ENCODE results near the gene OAS2.
"Not testable (repeated sequence)": the region's sequence is repeated elsewhere in the genome, so short reads cannot be mapped to it uniquely, and the experiment has no call there.

The OAS2 gene

DNA sequence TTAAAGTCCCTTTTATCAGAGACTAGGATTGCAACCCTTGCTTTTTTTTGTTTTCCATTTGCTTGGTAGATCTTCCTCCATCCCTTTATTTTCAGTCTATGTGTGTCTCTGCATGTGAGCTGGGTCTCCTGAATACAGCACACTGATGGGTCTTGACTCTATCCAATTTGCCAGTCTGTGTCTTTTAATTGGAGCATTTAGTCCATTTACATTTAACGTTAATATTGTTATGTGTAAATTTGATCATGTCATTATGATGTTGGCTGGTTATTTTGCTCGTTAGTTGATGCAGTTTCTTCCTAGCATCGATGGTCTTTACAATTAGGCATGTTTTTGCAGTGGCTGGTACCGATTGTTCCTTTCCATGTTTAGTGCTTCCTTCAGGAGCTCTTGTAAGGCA, 21.2 kb upstream of the OAS2 start:
- DNase-seq (ENCODE audit: low spot score): not testable (repeated sequence)

DNA sequence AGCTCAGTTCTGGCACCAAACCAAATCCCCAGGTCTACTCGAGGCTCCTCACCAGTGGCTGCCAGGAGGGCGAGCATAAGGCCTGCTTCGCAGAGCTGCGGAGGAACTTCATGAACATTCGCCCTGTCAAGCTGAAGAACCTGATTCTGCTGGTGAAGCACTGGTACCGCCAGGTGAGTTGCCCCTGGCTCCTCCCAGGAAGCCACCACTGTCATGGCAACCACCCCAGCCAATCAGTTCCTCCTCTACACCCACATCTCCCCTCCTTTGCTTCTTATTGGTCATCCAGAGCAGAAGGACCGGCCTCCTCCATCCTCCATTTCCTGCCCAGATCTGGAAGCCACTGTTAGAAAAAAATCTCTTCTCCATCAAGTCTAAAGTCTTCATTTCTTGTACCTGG, 17.2 kb upstream of the OAS2 start:
- peak; percentile 84 for DNase-seq (ENCODE audit: low spot score)

DNA sequence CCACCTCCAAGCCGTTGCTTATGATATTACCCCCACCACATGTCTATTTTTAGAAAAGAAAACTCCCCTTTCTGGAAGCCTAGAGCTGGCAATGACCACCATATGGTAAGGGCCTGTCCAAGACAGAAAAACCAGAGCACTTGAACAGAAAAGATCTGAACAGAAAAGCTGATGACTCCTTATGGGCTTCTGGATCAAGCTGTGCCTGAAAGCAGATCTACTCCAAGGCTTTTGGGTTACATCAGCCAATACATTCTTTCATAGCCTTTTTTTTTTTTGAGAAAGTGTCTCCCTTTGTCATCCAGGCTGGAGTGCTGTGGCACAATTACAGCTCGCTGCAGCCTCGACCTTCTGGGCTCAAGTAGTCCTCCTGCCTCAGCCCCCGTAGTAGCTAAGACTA, 16.8 kb upstream of the OAS2 start:
- DNase-seq (ENCODE audit: low spot score): no peak

DNA sequence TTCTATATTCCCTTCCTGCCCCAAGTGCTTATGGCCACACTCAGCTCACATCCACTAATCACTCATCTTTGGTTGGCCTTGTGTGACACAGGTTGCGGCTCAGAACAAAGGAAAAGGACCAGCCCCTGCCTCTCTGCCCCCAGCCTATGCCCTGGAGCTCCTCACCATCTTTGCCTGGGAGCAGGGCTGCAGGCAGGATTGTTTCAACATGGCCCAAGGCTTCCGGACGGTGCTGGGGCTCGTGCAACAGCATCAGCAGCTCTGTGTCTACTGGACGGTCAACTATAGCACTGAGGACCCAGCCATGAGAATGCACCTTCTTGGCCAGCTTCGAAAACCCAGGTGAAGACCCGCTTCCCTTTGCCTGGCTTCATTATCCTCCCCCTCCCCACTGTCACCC, 15.8 kb upstream of the OAS2 start:
- no peak for DNase-seq (ENCODE audit: low spot score)

DNA sequence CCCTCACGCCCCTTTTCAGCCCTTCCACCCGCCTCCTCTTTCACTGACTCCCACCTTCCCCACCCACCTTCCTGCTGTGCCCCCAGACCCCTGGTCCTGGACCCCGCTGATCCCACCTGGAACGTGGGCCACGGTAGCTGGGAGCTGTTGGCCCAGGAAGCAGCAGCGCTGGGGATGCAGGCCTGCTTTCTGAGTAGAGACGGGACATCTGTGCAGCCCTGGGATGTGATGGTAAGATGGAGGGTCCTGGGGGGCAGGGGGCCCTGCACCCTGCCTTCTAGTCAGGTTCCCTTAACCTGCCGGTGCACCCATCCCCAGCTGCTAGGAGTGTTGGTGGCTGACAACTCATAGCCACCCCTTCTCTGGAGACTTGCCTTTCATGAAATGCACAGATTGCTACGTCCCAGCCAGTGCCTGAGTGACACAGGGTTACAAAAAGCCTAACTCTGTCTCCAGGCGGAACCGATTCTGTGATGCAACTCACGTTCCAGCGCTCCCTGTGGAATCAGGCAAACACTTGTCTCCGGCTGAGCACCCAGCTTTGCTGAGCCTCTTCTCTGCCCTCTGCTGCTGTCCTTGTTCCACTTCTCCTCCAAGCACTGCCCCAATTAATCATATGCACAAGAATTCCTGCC, 15.0 kb upstream of the OAS2 start:
- DNase-seq (ENCODE audit: low spot score): no peak

DNA sequence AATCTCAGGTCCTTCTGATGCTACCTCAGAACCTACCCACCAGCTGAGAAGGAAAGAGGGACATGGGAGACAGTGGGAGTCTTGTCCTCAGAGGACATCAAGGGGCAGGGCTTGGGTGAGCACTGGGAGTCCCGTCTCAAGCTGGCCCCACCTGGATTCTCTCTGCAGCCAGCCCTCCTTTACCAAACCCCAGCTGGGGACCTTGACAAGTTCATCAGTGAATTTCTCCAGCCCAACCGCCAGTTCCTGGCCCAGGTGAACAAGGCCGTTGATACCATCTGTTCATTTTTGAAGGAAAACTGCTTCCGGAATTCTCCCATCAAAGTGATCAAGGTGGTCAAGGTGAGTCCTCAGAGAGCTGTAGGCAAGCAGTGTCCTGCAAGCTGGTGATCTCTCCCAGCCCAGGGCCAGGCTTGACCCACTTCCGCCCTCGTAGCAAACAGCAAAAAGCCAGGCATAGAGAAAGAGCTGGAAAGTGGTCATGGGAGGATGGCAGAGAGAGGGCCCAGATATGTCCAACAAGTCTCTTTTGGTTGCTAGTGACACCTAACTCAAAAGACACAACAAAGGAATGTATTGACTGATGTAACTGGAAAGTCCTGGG, 14.2 kb upstream of the OAS2 start:
- DNase-seq (ENCODE audit: low spot score): no peak

DNA sequence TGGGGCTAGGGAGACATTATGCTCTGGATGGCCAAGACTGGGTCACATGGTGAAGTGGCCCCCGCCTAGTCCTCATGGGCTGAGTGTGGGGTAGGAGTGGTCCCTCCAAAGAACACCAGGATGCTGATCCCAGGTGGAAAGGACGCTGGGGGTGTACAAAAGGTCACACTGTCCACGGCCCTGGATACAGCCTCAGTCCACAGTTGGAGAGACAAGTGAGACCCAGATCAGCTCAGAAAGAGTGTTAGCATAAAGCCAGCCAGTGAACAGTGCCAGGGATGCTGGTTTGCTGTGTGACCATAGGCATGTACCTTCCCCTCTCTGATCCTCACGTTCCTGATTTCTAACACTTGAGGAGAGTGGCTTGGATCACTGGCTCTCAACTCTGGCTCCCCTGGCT, 13.4 kb upstream of the OAS2 start:
- no peak for DNase-seq (ENCODE audit: low spot score)

DNA sequence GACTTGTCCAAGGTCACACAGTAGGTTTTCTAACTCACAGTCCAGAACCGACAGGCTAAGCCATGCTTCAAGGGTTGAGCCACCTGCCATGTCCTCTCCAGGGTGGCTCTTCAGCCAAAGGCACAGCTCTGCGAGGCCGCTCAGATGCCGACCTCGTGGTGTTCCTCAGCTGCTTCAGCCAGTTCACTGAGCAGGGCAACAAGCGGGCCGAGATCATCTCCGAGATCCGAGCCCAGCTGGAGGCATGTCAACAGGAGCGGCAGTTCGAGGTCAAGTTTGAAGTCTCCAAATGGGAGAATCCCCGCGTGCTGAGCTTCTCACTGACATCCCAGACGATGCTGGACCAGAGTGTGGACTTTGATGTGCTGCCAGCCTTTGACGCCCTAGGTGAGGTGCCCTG, 12.7 kb upstream of the OAS2 start:
- no peak for DNase-seq (ENCODE audit: low spot score)

DNA sequence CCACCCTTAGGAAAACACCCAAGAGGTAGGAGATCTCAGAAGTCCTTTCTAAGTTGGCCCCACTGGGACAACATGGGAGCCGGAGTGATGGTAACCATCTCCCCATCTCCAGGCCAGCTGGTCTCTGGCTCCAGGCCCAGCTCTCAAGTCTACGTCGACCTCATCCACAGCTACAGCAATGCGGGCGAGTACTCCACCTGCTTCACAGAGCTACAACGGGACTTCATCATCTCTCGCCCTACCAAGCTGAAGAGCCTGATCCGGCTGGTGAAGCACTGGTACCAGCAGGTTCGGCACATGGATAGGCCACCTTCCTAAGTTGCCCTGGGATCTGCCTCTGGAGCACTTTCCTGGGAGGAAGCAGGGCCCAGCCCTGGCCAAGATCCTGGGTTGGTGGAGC, 11.0 kb upstream of the OAS2 start:
- no peak for DNase-seq (ENCODE audit: low spot score)

DNA sequence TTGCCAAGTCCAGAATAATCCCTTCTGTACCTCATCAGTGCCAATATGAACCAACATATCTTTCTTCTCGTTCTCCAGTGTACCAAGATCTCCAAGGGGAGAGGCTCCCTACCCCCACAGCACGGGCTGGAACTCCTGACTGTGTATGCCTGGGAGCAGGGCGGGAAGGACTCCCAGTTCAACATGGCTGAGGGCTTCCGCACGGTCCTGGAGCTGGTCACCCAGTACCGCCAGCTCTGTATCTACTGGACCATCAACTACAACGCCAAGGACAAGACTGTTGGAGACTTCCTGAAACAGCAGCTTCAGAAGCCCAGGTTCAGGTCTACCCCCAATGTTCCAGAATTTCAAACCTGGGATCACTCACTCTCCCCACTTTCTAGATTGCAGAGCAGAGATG, 10.5 kb upstream of the OAS2 start:
- DNase-seq (ENCODE audit: low spot score): no peak

DNA sequence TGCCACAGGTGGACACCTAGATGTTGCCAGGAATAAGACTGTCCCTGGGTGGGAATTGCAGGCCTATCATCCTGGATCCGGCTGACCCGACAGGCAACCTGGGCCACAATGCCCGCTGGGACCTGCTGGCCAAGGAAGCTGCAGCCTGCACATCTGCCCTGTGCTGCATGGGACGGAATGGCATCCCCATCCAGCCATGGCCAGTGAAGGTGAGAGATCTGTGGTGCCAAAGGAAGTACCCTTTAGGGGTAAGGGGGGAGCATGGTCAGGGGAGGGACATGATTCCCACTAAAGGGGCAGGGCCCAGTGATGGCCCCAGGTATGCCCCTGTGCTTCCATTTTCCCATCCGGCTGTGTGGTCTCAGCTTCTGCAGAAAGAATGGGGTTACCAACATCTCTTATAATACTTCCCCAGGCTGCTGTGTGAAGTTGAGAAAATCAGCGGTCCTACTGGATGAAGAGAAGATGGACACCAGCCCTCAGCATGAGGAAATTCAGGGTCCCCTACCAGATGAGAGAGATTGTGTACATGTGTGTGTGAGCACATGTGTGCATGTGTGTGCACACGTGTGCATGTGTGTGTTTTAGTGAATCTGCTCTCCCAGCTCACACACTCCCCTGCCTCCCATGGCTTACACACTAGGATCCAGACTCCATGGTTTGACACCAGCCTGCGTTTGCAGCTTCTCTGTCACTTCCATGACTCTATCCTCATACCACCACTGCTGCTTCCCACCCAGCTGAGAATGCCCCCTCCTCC, 8.6 kb upstream of the OAS2 start:
- no peak for DNase-seq (ENCODE audit: low spot score)

DNA sequence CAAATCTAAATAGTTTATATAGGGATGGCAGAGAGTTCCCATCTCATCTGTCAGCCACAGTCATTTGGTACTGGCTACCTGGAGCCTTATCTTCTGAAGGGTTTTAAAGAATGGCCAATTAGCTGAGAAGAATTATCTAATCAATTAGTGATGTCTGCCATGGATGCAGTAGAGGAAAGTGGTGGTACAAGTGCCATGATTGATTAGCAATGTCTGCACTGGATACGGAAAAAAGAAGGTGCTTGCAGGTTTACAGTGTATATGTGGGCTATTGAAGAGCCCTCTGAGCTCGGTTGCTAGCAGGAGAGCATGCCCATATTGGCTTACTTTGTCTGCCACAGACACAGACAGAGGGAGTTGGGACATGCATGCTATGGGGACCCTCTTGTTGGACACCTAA, 7.9 kb upstream of the OAS2 start:
- DNase-seq (ENCODE audit: low spot score): no peak

DNA sequence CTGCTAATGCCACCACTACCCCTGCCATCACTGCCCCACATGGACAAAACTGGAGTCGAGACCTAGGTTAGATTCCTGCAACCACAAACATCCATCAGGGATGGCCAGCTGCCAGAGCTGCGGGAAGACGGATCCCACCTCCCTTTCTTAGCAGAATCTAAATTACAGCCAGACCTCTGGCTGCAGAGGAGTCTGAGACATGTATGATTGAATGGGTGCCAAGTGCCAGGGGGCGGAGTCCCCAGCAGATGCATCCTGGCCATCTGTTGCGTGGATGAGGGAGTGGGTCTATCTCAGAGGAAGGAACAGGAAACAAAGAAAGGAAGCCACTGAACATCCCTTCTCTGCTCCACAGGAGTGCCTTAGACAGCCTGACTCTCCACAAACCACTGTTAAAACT, 7.1 kb upstream of the OAS2 start:
- no peak for DNase-seq (ENCODE audit: low spot score)

DNA sequence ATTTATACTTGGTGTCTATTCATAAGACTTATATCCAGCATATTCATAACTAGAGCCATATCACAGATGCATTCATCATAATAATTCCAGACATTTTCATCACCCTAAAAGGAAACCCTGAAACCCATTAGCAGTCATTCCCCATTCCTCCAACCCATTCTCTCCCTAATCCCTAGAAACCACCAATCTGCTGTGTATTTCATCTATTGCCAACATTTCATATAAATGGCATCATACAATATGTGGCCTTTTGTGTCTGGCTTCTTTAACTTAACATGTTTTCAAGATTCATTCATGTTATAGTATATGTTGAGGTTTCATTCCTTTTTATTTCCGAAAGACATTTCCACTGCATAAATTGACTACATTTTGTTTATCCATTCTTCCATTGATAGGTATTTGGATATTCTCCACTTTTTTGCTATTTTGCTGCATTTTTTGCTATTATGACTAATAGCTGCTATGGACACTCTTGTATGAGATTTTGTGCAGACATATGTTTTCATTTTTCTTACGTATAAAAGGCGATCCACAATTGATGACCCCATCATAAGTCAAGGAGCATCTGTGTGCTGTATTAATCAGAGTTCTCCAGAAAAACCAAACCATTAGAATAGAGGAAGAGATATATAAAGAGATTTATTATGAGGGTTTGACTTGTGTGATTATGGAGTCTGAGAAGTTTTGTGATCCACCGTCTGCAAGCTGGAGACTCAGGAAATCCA, 5.1 kb upstream of the OAS2 start:
- no peak for DNase-seq (ENCODE audit: low spot score)

DNA sequence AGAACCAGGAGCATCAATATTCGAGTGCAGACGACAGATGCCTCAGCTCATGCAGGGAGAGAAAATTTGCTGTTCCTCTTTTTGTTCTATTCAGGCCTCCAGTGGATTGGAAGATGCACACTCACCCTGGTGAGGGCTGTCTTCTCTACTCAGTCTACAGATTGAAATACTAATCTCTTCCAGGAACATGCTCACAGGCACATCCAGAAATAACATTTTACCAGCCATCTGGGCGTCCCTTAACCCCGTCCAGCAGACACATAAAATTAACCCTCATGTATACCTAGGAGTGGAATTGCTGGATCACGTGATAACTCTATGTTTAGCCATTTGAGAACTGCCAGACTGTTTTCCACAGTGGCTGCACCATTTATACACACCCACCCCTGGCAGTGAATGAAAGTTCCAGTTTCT, 4.5 kb upstream of the OAS2 start:
- DNase-seq (ENCODE audit: low spot score): no peak

DNA sequence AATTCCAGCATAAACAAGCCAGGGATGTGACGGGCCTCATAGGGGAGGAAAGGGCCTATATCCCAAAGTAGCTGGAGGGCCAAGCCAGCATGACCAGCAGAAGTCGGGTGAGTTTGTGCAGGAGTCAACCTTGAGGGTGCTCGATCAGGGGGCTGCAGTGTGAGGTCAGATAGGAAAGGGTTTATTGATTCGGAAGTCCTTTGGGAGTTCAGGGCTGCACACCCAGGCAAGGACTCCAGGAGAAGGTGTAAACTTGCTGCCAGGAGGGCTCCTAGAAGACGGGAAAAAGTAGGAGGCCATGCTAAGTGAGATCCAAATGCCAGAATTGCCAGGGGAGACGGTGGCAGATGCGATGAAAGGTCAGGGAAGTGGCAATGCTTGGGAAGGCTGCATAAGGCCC, 3.4 kb upstream of the OAS2 start:
- DNase-seq (ENCODE audit: low spot score): no peak

DNA sequence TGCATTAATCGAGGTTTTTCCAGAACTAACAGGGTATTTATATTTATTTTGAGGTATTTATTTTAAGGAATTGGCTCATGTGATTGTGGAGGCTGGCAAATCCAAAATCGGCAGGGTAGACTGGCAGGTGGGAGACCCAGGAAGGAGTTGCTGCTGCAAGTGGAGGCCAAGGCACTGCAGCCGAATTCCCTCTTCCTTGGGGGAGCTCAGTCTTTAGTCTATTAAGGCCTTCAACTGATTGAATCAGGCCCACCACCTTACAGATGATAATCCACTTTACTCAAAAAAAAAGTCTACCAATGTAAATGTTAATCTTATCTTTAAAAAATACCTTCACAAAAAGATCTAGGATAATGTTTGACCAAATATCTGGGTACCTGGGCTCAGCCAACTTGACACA, 1.2 kb upstream of the OAS2 start:
- no peak for DNase-seq (ENCODE audit: low spot score)

DNA sequence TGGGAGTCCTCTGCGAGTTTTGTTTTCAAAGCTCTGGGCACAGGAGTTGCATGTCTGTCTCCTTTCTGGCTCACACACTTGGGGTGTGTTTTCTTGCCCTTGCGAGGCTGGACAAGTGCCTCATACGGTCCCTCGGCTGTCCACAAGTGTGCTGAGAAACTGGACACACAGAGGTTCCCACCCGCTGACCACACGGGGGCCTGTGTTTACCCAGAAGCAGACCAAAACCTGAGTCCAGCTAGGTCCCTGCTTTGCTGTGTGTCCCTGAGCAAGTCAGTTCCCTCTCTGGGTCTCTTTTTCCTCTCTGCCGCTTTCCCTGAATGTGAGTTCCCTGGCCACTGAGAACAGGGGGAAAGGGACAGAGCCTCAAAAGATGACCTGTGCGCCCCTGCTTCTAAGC, 678 bp upstream of the OAS2 start:
- no peak for DNase-seq (ENCODE audit: low spot score)

DNA sequence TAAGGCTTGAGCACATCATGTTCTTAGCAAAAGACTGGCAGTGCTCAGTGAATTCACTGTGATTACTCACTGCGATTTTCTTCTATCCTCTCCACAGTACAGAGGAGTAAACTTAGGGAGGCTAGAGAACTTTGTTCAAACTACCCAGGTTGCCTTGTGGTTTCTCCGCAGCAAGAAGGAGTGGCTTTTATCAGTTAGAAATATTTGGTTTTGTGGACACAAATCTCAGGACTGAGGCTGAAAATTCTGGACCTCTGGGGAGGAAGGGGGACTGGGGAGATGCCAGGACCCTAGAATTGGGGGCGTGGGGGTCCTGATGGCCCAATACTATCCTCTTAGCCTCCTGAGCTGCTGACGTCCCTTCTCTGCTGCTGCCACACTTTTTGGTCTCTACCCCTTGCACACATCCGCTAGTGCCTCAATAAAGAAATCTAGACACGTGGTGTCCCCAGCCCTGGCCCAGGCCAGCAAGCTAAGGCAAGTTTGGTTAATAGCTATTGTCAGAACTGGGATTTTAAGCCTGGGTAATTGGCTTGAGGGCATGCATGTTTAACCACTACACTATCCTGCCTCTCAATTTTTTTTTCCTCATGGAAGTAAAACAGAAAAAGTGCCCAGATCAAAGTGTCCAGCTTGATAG, 842 bp downstream of the OAS2 start:
- DNase-seq (ENCODE audit: low spot score): peak; percentile 73

DNA sequence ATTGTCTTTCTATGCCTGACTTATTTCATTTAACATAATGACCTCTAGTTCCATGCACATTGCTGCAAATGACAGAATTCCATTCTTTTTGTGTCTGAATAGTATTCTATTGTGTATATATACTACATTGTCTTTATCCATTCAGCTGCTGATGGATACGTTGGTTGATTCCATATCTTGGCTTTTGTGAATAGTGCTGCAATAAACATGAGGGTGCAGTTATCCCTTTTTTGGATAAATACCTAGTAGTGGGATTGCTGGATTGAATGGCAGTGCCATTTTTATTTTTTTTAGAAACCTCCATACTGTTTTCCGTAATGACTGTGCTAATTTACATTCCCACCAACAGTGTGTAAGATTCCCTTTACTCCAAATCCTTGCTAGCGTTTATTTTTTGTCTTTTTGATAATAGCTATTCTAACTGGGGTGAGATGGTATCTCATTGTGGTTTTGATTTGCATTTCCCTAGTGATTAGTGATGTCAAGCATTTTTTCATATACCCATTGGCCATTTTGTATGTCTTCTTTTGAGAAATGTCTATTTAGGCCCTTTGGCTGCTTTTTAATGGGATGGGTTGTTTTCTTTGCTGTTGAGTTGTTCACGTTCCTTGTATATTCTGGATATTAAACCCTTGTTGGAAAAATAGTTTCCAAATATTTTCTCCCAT, 2.3 kb downstream of the OAS2 start:
- DNase-seq (ENCODE audit: low spot score): peak; percentile 69

DNA sequence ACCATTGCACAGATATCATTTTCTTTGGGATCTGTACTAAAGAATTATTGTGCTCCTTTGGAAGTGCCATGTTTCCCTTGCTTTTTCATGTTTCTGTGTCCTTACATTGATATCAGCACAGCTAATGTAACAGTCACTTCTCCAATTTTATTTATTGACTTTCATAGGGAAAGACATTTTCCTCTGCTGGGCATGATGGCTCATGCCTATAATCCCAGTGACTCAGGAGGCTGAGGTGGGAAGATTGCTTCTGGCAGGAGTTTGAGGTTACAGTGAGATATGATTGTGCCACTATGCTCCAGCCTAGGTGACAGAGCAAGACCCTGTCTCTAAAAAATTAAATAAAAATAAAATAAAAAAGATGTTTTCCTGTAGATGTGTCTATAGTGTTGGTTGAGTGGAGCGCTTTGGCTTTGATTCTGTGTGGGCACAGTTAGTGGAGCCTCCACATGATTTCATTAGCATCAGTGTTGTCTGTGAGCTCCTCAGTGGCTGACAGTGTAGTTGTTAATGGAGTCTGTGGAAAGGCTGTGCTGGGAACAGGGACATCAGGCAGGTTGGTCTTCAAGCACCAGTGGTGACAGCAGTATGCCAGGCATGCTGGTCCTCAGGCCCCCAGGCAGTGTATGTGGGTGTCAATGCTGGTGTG, 7.4 kb downstream of the OAS2 start:
- DNase-seq (ENCODE audit: low spot score): no peak
